HepG2 (cell line): ENCODE data around the gene C21orf58. TPM values are rescaled to one million over a fixed set of nuclear protein-coding genes. Genes with fewer than 3 reads are reported as not detected.

ENCODE experiments used
- ARID5B ChIP-seq: IDR thresholded peaks from 2 replicates; pipeline ENCODE4 v1.4.0; 2020; ENCODE audit warnings: mild to moderate bottlenecking, missing genetic modification reagents
- ASH2L ChIP-seq: fragments of 300-600, 200-600 bp; sonication (generic); IDR thresholded peaks from 2 replicates; pipeline ENCODE4 v1.7.0; 2017; ENCODE audit warnings: low read depth, mild to moderate bottlenecking, moderate library complexity, mixed read lengths, low read length; ENCODE audit not compliant: insufficient read length
- BRF2 ChIP-seq: sonication (generic); formaldehyde crosslinking; IDR thresholded peaks from 2 replicates; pipeline ENCODE4 v1.8.1; 2022; ENCODE audit warnings: mild to moderate bottlenecking, missing genetic modification reagents
- CREB1 ChIP-seq, 2 experiments: fragments of 450-650 bp in 1 of 2; IDR thresholded peaks; 2 replicates each; pipeline ENCODE4 v1.6.1; 2016 to 2017; ENCODE audit warnings: control low read depth in 1 of 2, mild to moderate bottlenecking in 1 of 2, missing compliant biosample characterization in 1 of 2, missing genetic modification characterization in 1 of 2
- HOXD1 ChIP-seq: sonication (generic); formaldehyde crosslinking; IDR thresholded peaks from 2 replicates; pipeline ENCODE4 v1.5.0; 2020; ENCODE audit warnings: missing genetic modification reagents
- KLF16 ChIP-seq, 2 experiments: sonication (generic) in 1 of 2; formaldehyde crosslinking in 1 of 2; IDR thresholded peaks; 2 replicates each; pipeline versions ENCODE4 v1.6.1 to v1.8.0; 2016 to 2023; ENCODE audit warnings: missing genetic modification reagents in 2 of 2, missing compliant biosample characterization in 1 of 2
- MYC ChIP-seq: sonication (generic); formaldehyde crosslinking; IDR thresholded peaks from 2 replicates; pipeline ENCODE4 v1.9.0; 2021; ENCODE audit warnings: missing genetic modification reagents, borderline replicate concordance
- NAIF1 ChIP-seq: sonication (generic); formaldehyde crosslinking; IDR thresholded peaks from 2 replicates; pipeline ENCODE4 v1.5.0; 2020; ENCODE audit warnings: mild to moderate bottlenecking, missing genetic modification reagents, borderline replicate concordance
- NCOA2 ChIP-seq: sonication (generic); formaldehyde crosslinking; IDR thresholded peaks from 2 replicates; pipeline ENCODE4 v1.8.0; 2022; ENCODE audit warnings: inconsistent platforms
- NCOA5 ChIP-seq: sonication (generic); formaldehyde crosslinking; IDR thresholded peaks from 2 replicates; pipeline ENCODE4 v1.4.0; 2020; ENCODE audit warnings: missing genetic modification reagents
- NKX3-1 ChIP-seq: sonication (generic); formaldehyde crosslinking; IDR thresholded peaks from 2 replicates; pipeline ENCODE4 v1.5.0; 2020; ENCODE audit warnings: missing genetic modification reagents
- ZBTB2 ChIP-seq: sonication (generic); formaldehyde crosslinking; IDR thresholded peaks from 2 replicates; pipeline ENCODE4 v1.8.0; 2022; ENCODE audit warnings: low read depth, missing genetic modification reagents
- ZNF138 ChIP-seq: sonication (generic); formaldehyde crosslinking; IDR thresholded peaks from 2 replicates; pipeline ENCODE4 v1.5.0; 2020; ENCODE audit warnings: mild to moderate bottlenecking, low read depth, missing genetic modification reagents
- ZNF160 ChIP-seq: sonication (generic); formaldehyde crosslinking; IDR thresholded peaks from 2 replicates; pipeline ENCODE4 v1.8.0; 2022; ENCODE audit warnings: mild to moderate bottlenecking, inconsistent platforms, missing genetic modification reagents
- ZNF207 ChIP-seq: fragments of 450-650 bp; IDR thresholded peaks from 2 replicates; pipeline ENCODE4 v1.6.1; 2016; ENCODE audit warnings: antibody characterized with exemption, borderline replicate concordance
- ZNF496 ChIP-seq: sonication (generic); formaldehyde crosslinking; IDR thresholded peaks from 2 replicates; pipeline ENCODE4 v1.8.1; 2023; ENCODE audit warnings: mild to moderate bottlenecking, moderate library complexity, missing genetic modification reagents; ENCODE audit not compliant: insufficient replicate concordance
- ZNF746 ChIP-seq: sonication (generic); formaldehyde crosslinking; IDR thresholded peaks from 2 replicates; pipeline ENCODE4 v1.8.0; 2022; ENCODE audit warnings: mild to moderate bottlenecking, missing genetic modification reagents
- polyA plus RNA-seq, 8 experiments: library from polyadenylated mRNA; depleted of rRNA in 3 of 8; stranded (reverse) in 7 of 8; unstranded in 1 of 8; fragments of >200 nt; fragmentation: Illumina TruSeq in 4 of 8; extraction: Trizol in 4 of 8; gene quantifications; 2 replicates each; pipeline versions ENCODE4 v1.2.1 to v1.2.3, GENCODE V29; 2011 to 2016; ENCODE audit warnings: low read depth in 4 of 8, missing spikeins in 1 of 8, mixed read lengths in 1 of 8; ENCODE audit not compliant: insufficient read depth in 1 of 8
- total RNA-seq, 5 experiments: library from RNA; depleted of rRNA; stranded (reverse); fragments of >200 nt; fragmentation: Illumina TruSeq; extraction: Trizol; gene quantifications; 2 replicates each; pipeline ENCODE4 v1.2.3, GENCODE V29; 2016; ENCODE audit warnings: low read depth in 1 of 5
- TF ChIP-seq, protein P1 (sequence below): sonication (generic); formaldehyde crosslinking; IDR thresholded peaks from 2 replicates; pipeline ENCODE4 v1.4.0; 2020; ENCODE audit warnings: missing genetic modification reagents

The C21orf58 gene
- total and polyA plus RNA-seq, 2 of the 13 experiments (the other 11 are each of a cell fraction or from before 2014, with no cell fraction given) = 3.5 to 6.8 TPM

DNA sequence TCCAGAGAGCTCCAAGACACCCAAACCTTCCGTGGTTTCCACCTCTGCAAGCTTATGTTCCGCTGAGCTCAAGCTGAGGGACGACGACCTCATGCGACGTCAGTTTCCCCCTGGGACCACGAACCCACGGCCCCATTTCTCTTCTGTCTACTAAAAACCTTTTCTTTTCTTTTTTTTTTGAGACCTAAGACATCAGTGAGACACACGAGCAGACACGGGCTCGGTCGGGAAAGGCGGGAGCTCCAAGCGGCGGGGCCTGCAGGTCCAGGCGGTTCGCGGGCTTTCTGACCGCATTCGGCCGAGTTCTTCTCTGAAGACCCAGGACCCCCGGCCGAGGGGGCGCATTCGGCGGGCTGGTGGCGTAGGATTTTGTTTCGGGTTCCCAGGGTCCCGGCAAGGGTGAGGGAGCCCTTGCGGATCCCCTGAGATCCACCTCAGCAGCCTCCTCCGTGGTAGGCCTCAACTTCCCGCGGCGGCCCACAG lies 402 bp downstream of the C21orf58 start (continued):
- TF ChIP-seq, protein P1, sequence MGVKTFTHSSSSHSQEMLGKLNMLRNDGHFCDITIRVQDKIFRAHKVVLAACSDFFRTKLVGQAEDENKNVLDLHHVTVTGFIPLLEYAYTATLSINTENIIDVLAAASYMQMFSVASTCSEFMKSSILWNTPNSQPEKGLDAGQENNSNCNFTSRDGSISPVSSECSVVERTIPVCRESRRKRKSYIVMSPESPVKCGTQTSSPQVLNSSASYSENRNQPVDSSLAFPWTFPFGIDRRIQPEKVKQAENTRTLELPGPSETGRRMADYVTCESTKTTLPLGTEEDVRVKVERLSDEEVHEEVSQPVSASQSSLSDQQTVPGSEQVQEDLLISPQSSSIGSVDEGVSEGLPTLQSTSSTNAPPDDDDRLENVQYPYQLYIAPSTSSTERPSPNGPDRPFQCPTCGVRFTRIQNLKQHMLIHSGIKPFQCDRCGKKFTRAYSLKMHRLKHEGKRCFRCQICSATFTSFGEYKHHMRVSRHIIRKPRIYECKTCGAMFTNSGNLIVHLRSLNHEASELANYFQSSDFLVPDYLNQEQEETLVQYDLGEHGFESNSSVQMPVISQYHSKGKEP (CRISPR knock-in tag) = no peak
- TF ChIP-seq ZNF746 (CRISPR knock-in tag) = no peak
- TF ChIP-seq ZNF496 = no peak
- no peak for TF ChIP-seq ZNF160
- TF ChIP-seq NKX3-1 (CRISPR knock-in tag) = 0 out of 2 replicates have a peak, but pooled peaks have one; percentile 1
- no peak for TF ChIP-seq ZNF207
- no peak for TF ChIP-seq ZBTB2 (CRISPR knock-in tag)
- TF ChIP-seq ASH2L = peak; percentile 7
- TF ChIP-seq KLF16 (CRISPR knock-in tag; IDR thresholded peaks at IDR 0.05) = no peak
- no peak for TF ChIP-seq NCOA5
- 0 out of 2 replicates have a peak, but pooled peaks have one; percentile 7 for TF ChIP-seq BRF2
- TF ChIP-seq CREB1 (IDR thresholded peaks at IDR 0.05) = no peak
- TF ChIP-seq CREB1 (CRISPR knock-in tag; IDR thresholded peaks at IDR 0.05) = no peak
- no peak for TF ChIP-seq ARID5B (CRISPR knock-in tag)
- TF ChIP-seq ZNF138 (CRISPR knock-in tag) = no peak
- TF ChIP-seq HOXD1 (CRISPR knock-in tag) = no peak; the same call in 1 of the 2 replicates
- TF ChIP-seq MYC = no peak
- no peak for TF ChIP-seq NCOA2 (CRISPR knock-in tag)
- TF ChIP-seq NAIF1 (CRISPR knock-in tag) = no peak
